GM12878 (cell line): ENCODE measurements around the gene LRRC45. TPM values are rescaled to one million over a fixed set of nuclear protein-coding genes. Genes with fewer than 3 reads are reported as not detected.

Experiments used
- ATAC-seq: fragments of 200-7000 bp; cut with Tn5 transposase; 3 replicates; pipeline ENCODE4 v1.9.1; 2020; ENCODE audit warnings: mild to moderate bottlenecking, moderate library complexity
- BruUV-seq: library from RNA; stranded (reverse); fragments of 400-500 nt; replicated peaks from 2 replicates; lab custom pipeline; 2021; lab: Mats Ljungman, UMichigan
- CTCF ChIA-PET: fragments of 300-600 bp; sonication (Branson Sonifier 250); formaldehyde crosslinking; extraction: SDS; loops from one replicate; lab custom pipeline; 2021; ENCODE audit warnings: inconsistent platforms; lab: Yijun Ruan, JAX
- POLR2A ChIA-PET: fragments of 350-600 bp; formaldehyde crosslinking; extraction: SDS; loops from one replicate; lab custom pipeline; 2021; ENCODE audit warnings: inconsistent platforms; lab: Charles Lee
- RAD21 ChIA-PET: fragments of 300-600 bp; sonication (Branson Sonifier 250); formaldehyde crosslinking; loops from one replicate; lab custom pipeline; 2023; ENCODE audit warnings: antibody characterized with exemption; ENCODE audit not compliant: unreplicated experiment; lab: Charles Lee
- SMC1A ChIA-PET: fragments of 300-600 bp; sonication (Branson Sonifier 250); formaldehyde crosslinking; loops from one replicate; lab custom pipeline; 2023; ENCODE audit not compliant: unreplicated experiment, uncharacterized antibody; lab: Charles Lee
- DNase-seq: peaks from one replicate; pipeline ENCODE4 v3.0.0-alpha.2; 2011; ENCODE audit warnings: low read depth, low spot score
- FAIRE-seq: peaks from 3 replicates; lab custom pipeline; 2011; peaks lifted over from hg19 to GRCh38; lab: Jason Lieb, UNC
- H2AFZ ChIP-seq: 2 replicates; pipeline ENCODE4 v1.6.0; 2011; ENCODE audit warnings: low read depth, low read length, control low read depth; ENCODE audit not compliant: control insufficient read depth
- H3K27ac ChIP-seq: 2 replicates; pipeline ENCODE4 v1.5.1; 2011; ENCODE audit warnings: control low read depth; ENCODE audit not compliant: control insufficient read depth, insufficient read depth
- H3K27me3 ChIP-seq, 2 experiments: replicated peaks in 1 of 2; 2 replicates each; pipeline versions ENCODE4 v1.6.0 to v1.6.1; 2011; ENCODE audit warnings: low read length in 1 of 2; ENCODE audit not compliant: control insufficient read depth in 2 of 2, insufficient read depth in 2 of 2
- H3K36me3 ChIP-seq, 2 experiments: 2 replicates each; pipeline ENCODE4 v1.5.1; 2011; ENCODE audit warnings: low read length in 1 of 2; ENCODE audit not compliant: control insufficient read depth in 2 of 2, insufficient read depth in 2 of 2
- H3K4me1 ChIP-seq: 2 replicates; pipeline ENCODE4 v1.6.1; 2011; ENCODE audit warnings: mild to moderate bottlenecking, low read length, moderate library complexity, mixed read lengths; ENCODE audit not compliant: control insufficient read depth, insufficient read depth
- H3K4me2 ChIP-seq: 2 replicates; pipeline ENCODE4 v1.6.0; 2011; ENCODE audit warnings: control low read depth; ENCODE audit not compliant: control insufficient read depth, insufficient read depth
- H3K4me3 ChIP-seq: fragments of 200-600 bp; sonication (generic); 2 replicates; pipeline ENCODE4 v1.5.1; 2016
- H3K79me2 ChIP-seq: 2 replicates; pipeline ENCODE4 v1.6.0; 2011; ENCODE audit warnings: low read length; ENCODE audit not compliant: control insufficient read depth, insufficient read depth
- H3K9ac ChIP-seq: 2 replicates; pipeline ENCODE4 v1.8.0; 2011; ENCODE audit warnings: low read length, control low read depth, mixed read lengths; ENCODE audit not compliant: control insufficient read depth, insufficient read depth
- H3K9me3 ChIP-seq: replicated peaks from 3 replicates; pipeline ENCODE4 v1.5.1; 2011; ENCODE audit warnings: mild to moderate bottlenecking, low read length; ENCODE audit not compliant: control insufficient read depth, insufficient read depth
- H4K20me1 ChIP-seq: 2 replicates; pipeline ENCODE4 v1.6.0; 2011; ENCODE audit not compliant: control insufficient read depth, insufficient read depth
- CHD4 ChIP-seq: fragments of 200-600 bp; sonication (generic); IDR thresholded peaks from 2 replicates; pipeline ENCODE4 v1.6.1; 2016; ENCODE audit warnings: mild to moderate bottlenecking
- FOS ChIP-seq: IDR thresholded peaks from 3 replicates; pipeline ENCODE4 v1.6.1; 2011; ENCODE audit warnings: borderline replicate concordance; ENCODE audit not compliant: insufficient read length; ENCODE audit errors: extremely low read depth
- MEF2B ChIP-seq: fragments of 450-650 bp; IDR thresholded peaks from 2 replicates; pipeline ENCODE4 v1.6.1; 2018; ENCODE audit warnings: mild to moderate bottlenecking, moderate library complexity; ENCODE audit not compliant: partially characterized antibody, poor library complexity, severe bottlenecking
- RELA ChIP-seq: fragments of 450-650 bp; IDR thresholded peaks from 2 replicates; pipeline ENCODE4 v1.8.0; 2014; ENCODE audit warnings: borderline replicate concordance; ENCODE audit not compliant: partially characterized antibody
- SREBF2 ChIP-seq: IDR thresholded peaks from 2 replicates; pipeline ENCODE4 v1.6.1; 2012; ENCODE audit warnings: mild to moderate bottlenecking, low read length
- WGBS: methylation state at CpG from one replicate; pipeline ENCODE4 v1.1.6; 2016; ENCODE audit warnings: low lambda C conversion rate; ENCODE audit not compliant: insufficient replicate concordance, insufficient coverage; ENCODE audit errors: missing lambda C conversion rate; 5-methylcytosine and 5-hydroxymethylcytosine counted together
- in situ Hi-C: fragments of 300-500 bp; cut with MboI; formaldehyde crosslinking; loops from 9 replicates; pipeline ENCODE4 v1.14.3; 2018; ENCODE audit warnings: mixed read lengths
- intact Hi-C: fragments of 100-400 bp; cut with micrococcal nuclease; formaldehyde crosslinking; loops from one replicate; pipeline ENCODE4 v1.14.2; 2022; ENCODE audit not compliant: unreplicated experiment
- polyA plus RNA-seq, 11 experiments: library from polyadenylated mRNA; depleted of rRNA in 4 of 11; unstranded in 6 of 11; stranded (reverse) in 5 of 11; fragments of >200 nt; fragmentation: Nextera tagmentation in 4 of 11; fragmentation: Illumina TruSeq in 1 of 11; extraction: Ambion mirVana in 4 of 11; extraction: Trizol in 1 of 11; gene quantifications; 1 replicate in 1 of 11; 2 replicates in 10 of 11; pipeline versions ENCODE4 v1.2.1 to v1.2.3, GENCODE V29; 2011 to 2016; ENCODE audit warnings: inconsistent platforms in 2 of 11, missing spikeins in 2 of 11, low read depth in 1 of 11
- total RNA-seq, 4 experiments: library from RNA; depleted of rRNA in 3 of 4; stranded (reverse); fragments of >200 nt in 3 of 4; fragmentation: Illumina TruSeq in 1 of 4; extraction: Trizol in 1 of 4; gene quantifications; 2 replicates each; pipeline versions ENCODE4 v1.2.1 to v1.2.3, GENCODE V29; 2013 to 2021

Gene LRRC45
- total and polyA plus RNA-seq, 10 of the 15 experiments (the other 5 are each of a cell fraction or from before 2014, with no cell fraction given), result 0.03 to 27.7 (median 10.4) TPM

DNA sequence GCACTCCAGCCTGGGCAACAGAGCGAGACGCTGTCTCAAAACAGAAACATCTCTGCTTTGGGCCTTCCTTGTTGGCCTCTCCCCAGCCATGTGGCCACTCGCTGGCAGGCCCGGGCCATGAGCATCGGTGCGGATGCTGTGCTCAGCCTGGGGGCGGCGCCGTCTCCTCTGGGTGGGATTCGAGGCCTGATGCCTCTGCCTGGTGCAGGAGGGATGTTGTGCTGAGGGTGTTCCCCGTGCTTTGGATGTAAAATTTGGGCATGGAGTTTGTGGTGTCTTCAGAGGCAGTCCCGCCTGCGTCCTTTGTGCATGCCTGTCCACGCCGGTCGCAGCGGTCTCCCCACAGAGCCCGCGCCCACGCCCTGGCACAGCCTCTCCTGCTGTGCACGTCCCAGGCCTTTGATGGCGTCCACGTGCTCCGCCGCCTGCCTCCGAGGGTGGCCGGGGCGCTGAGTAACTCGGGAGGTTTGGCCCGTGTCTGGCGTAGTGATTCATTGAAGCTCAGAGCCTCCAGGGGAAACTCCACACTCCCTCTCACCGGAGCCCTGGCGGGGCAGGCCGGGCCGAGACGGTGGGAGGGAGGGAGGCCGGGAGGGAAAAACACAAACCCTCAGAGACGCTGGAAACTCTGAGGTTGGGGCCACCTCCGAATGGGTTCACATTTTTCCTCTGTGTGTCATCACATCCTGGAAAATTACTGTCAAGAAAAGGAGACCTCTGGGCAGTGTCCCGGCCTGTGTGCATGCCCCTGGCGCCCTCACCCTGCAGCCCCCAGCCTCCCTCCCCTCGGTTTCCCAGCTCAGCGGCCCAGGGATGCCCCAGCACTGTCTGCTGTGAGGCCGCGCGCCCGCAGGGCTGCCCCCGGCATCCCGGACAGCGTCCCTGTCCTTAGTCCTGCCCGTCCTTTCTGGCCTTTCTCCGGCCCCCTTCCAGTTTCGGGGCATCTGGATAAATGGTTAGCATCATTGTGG, 19.4 kb upstream of the LRRC45 start:
- ChIA-PET SMC1A (no interaction called here), CTCF (interaction anchor here (0.9 to 1.6 kb wide), 2 partner anchors 17 to 44 kb away, joined by 4 read pairs; no protein-coding TSS in a partner anchor), POLR2A (no interaction called here), RAD21 (no interaction called here)
- DNase-seq, result no peak
- no peaks in the 10 kb centered on the region; a peak in 1 of 4 replicates for H3K36me3 ChIP-seq
- no peak overlapping the region for H3K27ac ChIP-seq
- no peak overlapping the region for H3K4me2 ChIP-seq
- no TSS peak for BruUV-seq
- no peak overlapping the region for H3K4me3 ChIP-seq
- no peaks in the 10 kb centered on the region for H3K9me3 ChIP-seq
- no peaks in the 10 kb centered on the region for H3K27me3 ChIP-seq
- no peak overlapping the region for H2AFZ ChIP-seq
- 84% methylated on average over 44 of the region's 53 CpGs for WGBS
- H3K9ac ChIP-seq, result no peak overlapping the region
- intact Hi-C loops (no loop called here), in situ Hi-C loops (no loop called here)
- no peaks in the 10 kb centered on the region for H3K4me1 ChIP-seq
- H3K79me2 ChIP-seq, result no peaks in the 10 kb centered on the region
- H4K20me1 ChIP-seq, result no peaks in the 10 kb centered on the region
- TF ChIP-seq SREBF2 (no peak), FOS (no peak), MEF2B (no peak), CHD4 (no peak), RELA (no peak)
- no peak for FAIRE-seq
- ATAC-seq, result no peak; the same call in 2 of the 3 replicates
